Astrocyte of the spinal cord (primary cell): ENCODE data around the gene ZNF823.
A peak's percentile ranks its signal among the peaks of the same experiment; 100 is the strongest.
"Not testable (repeated sequence)": the region's sequence is repeated elsewhere in the genome, so short reads cannot be mapped to it uniquely, and the experiment has no call there.

ENCODE experiments used
- DNase-seq: peaks from one replicate; pipeline ENCODE4 v3.0.0; 2011; ENCODE audit warnings: low read depth, low spot score
- H3K4me3 ChIP-seq: 2 replicates; pipeline ENCODE4 v1.5.1; 2011; ENCODE audit warnings: low read depth, mild to moderate bottlenecking, low read length, moderate library complexity
- CTCF ChIP-seq: IDR thresholded peaks from 2 replicates; pipeline ENCODE4 v1.5.1; 2012; ENCODE audit warnings: low read depth, mild to moderate bottlenecking, low read length, inconsistent platforms
- in situ Hi-C: cut with HindIII; loops from 2 replicates; pipeline ENCODE4 v1.10.0; 2017; ENCODE audit warnings: low sequenced_read_pairs

ZNF823 gene

GRCh38 chr19:11738746-11739620, at the start of gene ZNF823:
Gene ZNF823, minus strand, starts transcription at chr19:11738946. Its CDS starts 127 bp downstream, at chr19:11738819.
- no peak for TF ChIP-seq CTCF
- DNase-seq, result peak; percentile 97
- in situ Hi-C loops, result no loop called here
- peak within 1 kb of the TSS; percentile 89 for H3K4me3 ChIP-seq

GRCh38 chr19:11787536-11787935, 48.8 kb upstream of the ZNF823 start:
- TF ChIP-seq CTCF, result no peak
- in situ Hi-C loops, result no loop called here
- DNase-seq, result no peak

GRCh38 chr19:11784356-11784755, 45.6 kb upstream of the ZNF823 start:
- TF ChIP-seq CTCF, result no peak
- H3K4me3 ChIP-seq, result no peak overlapping the region
- no peak for DNase-seq
- in situ Hi-C loops, result no loop called here

More at GRCh38 chr19:11787536-11787935, 48.8 kb upstream of the ZNF823 start:
- no peak overlapping the region for H3K4me3 ChIP-seq

GRCh38 chr19:11783767-11784166, 45.0 kb upstream of the ZNF823 start:
- DNase-seq, result no peak
- in situ Hi-C loops, result no loop called here
- TF ChIP-seq CTCF, result no peak
- H3K4me3 ChIP-seq, result no peak overlapping the region

GRCh38 chr19:11781295-11782057, 42.7 kb upstream of the ZNF823 start:
- in situ Hi-C loops, result no loop called here
- DNase-seq, result peak; percentile 19
- no peak for TF ChIP-seq CTCF
- H3K4me3 ChIP-seq, result no peak overlapping the region

GRCh38 chr19:11780431-11781020, 41.8 kb upstream of the ZNF823 start:
- in situ Hi-C loops, result no loop called here
- DNase-seq, result peak; percentile 6
- no peak for TF ChIP-seq CTCF
- H3K4me3 ChIP-seq, result no peak overlapping the region

GRCh38 chr19:11776669-11777068, 37.9 kb upstream of the ZNF823 start:
- in situ Hi-C loops, DNase-seq, H3K4me3 ChIP-seq: not testable (repeated sequence)

- DNase-seq, in situ Hi-C loops, H3K4me3 ChIP-seq: not testable (repeated sequence)
Measured at GRCh38 chr19:11771520-11771919, 32.8 kb upstream of the ZNF823 start.
